Lung (tissue), 12 donors: ENCODE results near the gene TMEM100. TPM values are rescaled to one million over a fixed set of nuclear protein-coding genes. Genes with fewer than 3 reads are reported as not detected.

Experiments
- ATAC-seq: fragments of 200-7000 bp; cut with Tn5 transposase; one replicate; pipeline ENCODE4 v1.9.1; 2020; ENCODE audit warnings: moderate number of reproducible peaks; ENCODE audit not compliant: insufficient read depth, low FRiP score
- DNase-seq, 3 donors: peaks; one replicate each; pipeline ENCODE4 v3.0.0-alpha.2; 2013 to 2017
- H3K27ac ChIP-seq, 2 donors: one replicate each; pipeline ENCODE4 v1.5.1; 2013; ENCODE audit warnings: mild to moderate bottlenecking in 2 of 2, moderate library complexity in 2 of 2, control low read depth in 1 of 2, inconsistent platforms in 1 of 2, low read depth in 1 of 2, low read length in 1 of 2
- H3K27me3 ChIP-seq, 3 donors: one replicate each; pipeline ENCODE4 v1.5.1; 2013; ENCODE audit warnings: low read length in 2 of 3; ENCODE audit not compliant: control insufficient read depth in 3 of 3, insufficient read depth in 3 of 3
- H3K36me3 ChIP-seq, 4 donors: one replicate each; pipeline ENCODE4 v1.5.1; 2013; ENCODE audit warnings: low read length in 4 of 4, mild to moderate bottlenecking in 1 of 4, moderate library complexity in 1 of 4; ENCODE audit not compliant: control insufficient read depth in 4 of 4, insufficient read depth in 4 of 4
- H3K4me1 ChIP-seq, 5 donors: one replicate each; pipeline ENCODE4 v1.5.1; 2013; ENCODE audit warnings: low read length in 5 of 5, mild to moderate bottlenecking in 2 of 5, moderate library complexity in 1 of 5; ENCODE audit not compliant: control insufficient read depth in 5 of 5, insufficient read depth in 5 of 5
- H3K4me3 ChIP-seq: one replicate; pipeline ENCODE4 v1.5.1; 2013; ENCODE audit warnings: mild to moderate bottlenecking, control low read depth, moderate library complexity
- H3K9ac ChIP-seq, 2 donors: one replicate each; pipeline ENCODE4 v1.5.1; 2013; ENCODE audit warnings: low read length in 2 of 2, control low read depth in 1 of 2; ENCODE audit not compliant: insufficient read depth in 1 of 2
- H3K9me3 ChIP-seq, 4 donors: one replicate each; pipeline ENCODE4 v1.5.1; 2013; ENCODE audit warnings: low read length in 3 of 4, mild to moderate bottlenecking in 1 of 4, moderate library complexity in 1 of 4; ENCODE audit not compliant: control insufficient read depth in 4 of 4, insufficient read depth in 3 of 4
- WGBS, 2 donors: extraction: QIAGEN DNeasy Blood & Tissue Kit; methylation state at CpG; one replicate each; pipeline ENCODE4 v1.1.7; 2013; 5-methylcytosine and 5-hydroxymethylcytosine counted together
- polyA plus RNA-seq, 2 donors: library from polyadenylated mRNA; stranded (reverse); fragments of 200-250 nt; gene quantifications; one replicate each; pipeline ENCODE4 v1.2.1, GENCODE V29; 2013
- total RNA-seq, 2 donors: library from RNA; depleted of rRNA in 1 of 2; stranded (reverse); fragments of >200 nt in 1 of 2; gene quantifications; one replicate each; pipeline ENCODE4 v1.2.1, GENCODE V29; 2014 to 2021
- TF ChIP-seq, protein P1 (sequence below): IDR thresholded peaks from 2 replicates; pipeline ENCODE4 v1.5.1; 2012; ENCODE audit warnings: mild to moderate bottlenecking; ENCODE audit errors: control extremely low read depth, extremely low read depth
- donor health status: control.
- donor health status: control.
- donor health status: Bipolar disorder and iron deficiency.
- donor health status: healthy.
- donor health status: DM: yes; HTN: yes; CAD: no.

Gene TMEM100
- total and polyA plus RNA-seq, 4 donors, result 63.6 to 127 (median 83.4) TPM

DNA sequence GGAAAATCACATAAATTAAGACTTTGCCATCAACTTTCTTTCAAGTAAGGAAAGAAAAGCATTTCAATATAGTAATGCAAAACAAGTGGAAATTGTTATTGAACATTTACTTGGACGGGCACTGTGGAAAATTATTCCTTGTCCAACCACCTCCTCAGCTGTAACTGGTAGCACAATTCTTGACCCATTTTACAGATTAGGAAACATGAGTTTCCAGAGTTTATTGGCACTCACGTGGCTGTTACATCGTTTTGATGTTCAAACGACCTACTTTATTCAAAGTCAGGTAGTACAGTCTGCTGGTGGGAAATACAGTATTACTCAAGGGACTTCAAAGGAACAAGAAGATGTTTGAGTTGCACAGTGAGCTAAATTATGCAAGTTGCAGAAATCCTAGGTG, 27.3 kb upstream of the TMEM100 start:
- Histone ChIP-seq H3K4me1 (peaks cover 5 to 11% (median 7%) of the 10 kb centered on the region in 5 donors), H3K9ac (no peak overlapping the region), H3K9me3 (no peaks in the 10 kb centered on the region), H3K36me3 (peaks cover 0 to 5% (median 1%) of the 10 kb centered on the region in 4 donors), H3K4me3 (no peak overlapping the region), H3K27me3 (no peaks in the 10 kb centered on the region), H3K27ac (no peak overlapping the region)
- TF ChIP-seq, protein P1, sequence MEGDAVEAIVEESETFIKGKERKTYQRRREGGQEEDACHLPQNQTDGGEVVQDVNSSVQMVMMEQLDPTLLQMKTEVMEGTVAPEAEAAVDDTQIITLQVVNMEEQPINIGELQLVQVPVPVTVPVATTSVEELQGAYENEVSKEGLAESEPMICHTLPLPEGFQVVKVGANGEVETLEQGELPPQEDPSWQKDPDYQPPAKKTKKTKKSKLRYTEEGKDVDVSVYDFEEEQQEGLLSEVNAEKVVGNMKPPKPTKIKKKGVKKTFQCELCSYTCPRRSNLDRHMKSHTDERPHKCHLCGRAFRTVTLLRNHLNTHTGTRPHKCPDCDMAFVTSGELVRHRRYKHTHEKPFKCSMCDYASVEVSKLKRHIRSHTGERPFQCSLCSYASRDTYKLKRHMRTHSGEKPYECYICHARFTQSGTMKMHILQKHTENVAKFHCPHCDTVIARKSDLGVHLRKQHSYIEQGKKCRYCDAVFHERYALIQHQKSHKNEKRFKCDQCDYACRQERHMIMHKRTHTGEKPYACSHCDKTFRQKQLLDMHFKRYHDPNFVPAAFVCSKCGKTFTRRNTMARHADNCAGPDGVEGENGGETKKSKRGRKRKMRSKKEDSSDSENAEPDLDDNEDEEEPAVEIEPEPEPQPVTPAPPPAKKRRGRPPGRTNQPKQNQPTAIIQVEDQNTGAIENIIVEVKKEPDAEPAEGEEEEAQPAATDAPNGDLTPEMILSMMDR, result no peak
- 72 to 88% methylated on average over 4 of the region's 4 CpGs for WGBS, 2 donors
- DNase-seq (no peak), ATAC-seq (no peak)

- ATAC-seq, result no peak
These were observed 26.2 kb upstream of the TMEM100 start for GRCh38 chr17:55748841-55749240.

DNA sequence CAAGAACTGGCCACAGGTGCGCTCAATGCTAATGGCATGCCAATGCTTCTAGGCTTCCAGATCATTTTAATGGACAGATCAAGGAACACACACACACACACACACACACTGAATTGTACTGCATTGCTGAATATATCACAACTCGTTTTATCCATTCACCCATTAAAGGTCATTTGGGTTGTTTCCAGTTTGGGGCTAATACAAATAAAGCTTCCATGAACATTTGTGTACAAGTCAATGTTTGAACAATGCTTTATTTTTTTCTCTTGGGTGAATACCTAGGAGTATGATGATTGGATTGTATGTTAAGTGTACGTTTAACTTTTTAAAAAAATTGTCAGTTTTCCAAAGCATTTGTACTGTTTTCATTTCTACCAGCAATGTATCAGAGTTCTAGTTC, 24.5 kb upstream of the TMEM100 start:
- no peaks in the 10 kb centered on the region for H3K27me3 ChIP-seq
- H3K9me3 ChIP-seq, result no peaks in the 10 kb centered on the region
- H3K27ac ChIP-seq, result no peak overlapping the region
- no peak overlapping the region for H3K4me3 ChIP-seq
- 64 to 77% methylated on average over 3 of the region's 3 CpGs for WGBS, 2 donors
- ATAC-seq, result no peak
- peaks cover 5 to 7% (median 6%) of the 10 kb centered on the region in 5 donors for H3K4me1 ChIP-seq
- no peak for DNase-seq
- no peaks in the 10 kb centered on the region for H3K36me3 ChIP-seq
- H3K9ac ChIP-seq, result no peak overlapping the region
- TF ChIP-seq, protein P1, result no peak

More at GRCh38 chr17:55748841-55749240, 26.2 kb upstream of the TMEM100 start:
- no peaks in the 10 kb centered on the region for H3K27me3 ChIP-seq
- no peak for DNase-seq
- no peak overlapping the region for H3K9ac ChIP-seq
- peaks cover 5 to 11% (median 7%) of the 10 kb centered on the region in 5 donors for H3K4me1 ChIP-seq
- TF ChIP-seq, protein P1, result no peak
- WGBS, 2 donors, result 97 to 100% methylated on average over 1 of the region's 1 CpG
- H3K9me3 ChIP-seq, result no peaks in the 10 kb centered on the region
- H3K36me3 ChIP-seq, result peaks cover 0 to 1% (median under 1%) of the 10 kb centered on the region in 4 donors
- no peak overlapping the region for H3K4me3 ChIP-seq
- no peak overlapping the region for H3K27ac ChIP-seq

DNA sequence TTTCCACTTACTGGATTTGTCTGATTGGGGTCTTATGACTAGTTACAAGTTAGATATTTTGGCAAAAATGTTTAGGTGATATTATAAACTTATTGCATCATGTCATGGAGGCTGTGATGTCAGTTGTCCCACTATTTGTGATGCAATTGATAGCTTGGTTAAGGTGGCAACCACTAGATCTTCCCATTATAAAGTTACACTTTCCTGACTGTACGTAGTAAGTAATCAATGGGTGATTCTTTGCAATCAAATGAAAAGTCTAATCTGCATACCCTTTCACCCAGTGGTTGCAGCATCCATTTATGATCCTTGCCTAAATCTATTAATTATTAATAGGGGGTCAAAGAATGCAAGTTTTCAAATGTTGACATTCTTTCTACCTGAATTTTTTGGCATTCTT, 23.8 kb upstream of the TMEM100 start:
- no peak for ATAC-seq
- 78 to 96% methylated on average over 1 of the region's 1 CpG for WGBS, 2 donors
- DNase-seq, result no peak

More for the DNA sequence above, 23.8 kb upstream of the TMEM100 start:
- H3K27ac ChIP-seq, result no peak overlapping the region
- peaks cover 0 to under 1% (median 0%) of the 10 kb centered on the region in 5 donors for H3K4me1 ChIP-seq
- no peaks in the 10 kb centered on the region for H3K36me3 ChIP-seq
- no peaks in the 10 kb centered on the region for H3K27me3 ChIP-seq
- no peak overlapping the region for H3K9ac ChIP-seq
- H3K9me3 ChIP-seq, result no peaks in the 10 kb centered on the region
- no peak overlapping the region for H3K4me3 ChIP-seq
- TF ChIP-seq, protein P1, result no peak
